Measurements from ENCODE around the gene ATXN1. TPM values are rescaled to one million over a fixed set of nuclear protein-coding genes. Genes with fewer than 3 reads are reported as not detected.

ATXN1 gene
- total and polyA plus RNA-seq, 2 of the 8 experiments (the other 6 are each of a cell fraction or from before 2014, with no cell fraction given), result 1.6 to 4.0 TPM

GRCh38 chr6:16716321-16716858 is 44.9 kb downstream of the ATXN1 start:
- POLR2A ChIA-PET (ENCODE audit: partially characterized antibody), result interaction anchor here (1.0 kb wide), 1 partner anchor 23 kb away, joined by 3 read pairs; no protein-coding TSS in a partner anchor

More at GRCh38 chr6:16716321-16716858, 44.9 kb downstream of the ATXN1 start:
- Histone ChIP-seq H3K23me2 (ENCODE audit: low read depth, low read length) (no peaks in the 10 kb centered on the region), H3K56ac (replicated peaks; ENCODE audit: insufficient read length, low read depth, low read length) (no peak overlapping the region), H2BK120ac (replicated peaks; ENCODE audit: low read depth, low read length) (no peak overlapping the region), H3K4me2 (ENCODE audit: insufficient read depth in 1 of 2, low read depth in 2 of 2, low read length in 2 of 2) (no peak overlapping the region), H2AFZ (ENCODE audit: low read length) (no peak overlapping the region), H2BK12ac (ENCODE audit: low read depth, low read length) (no peak overlapping the region), H2BK20ac (ENCODE audit: low read length) (no peak overlapping the region), H3K27ac (ENCODE audit: low read depth, low read length) (no peak overlapping the region), H3K4ac (replicated peaks; ENCODE audit: insufficient read length, low read depth, low read length) (no peak overlapping the region), H3K9ac (replicated peaks in 1 of 4; ENCODE audit: extremely low read depth in 1 of 4, low read depth in 3 of 4, low read length in 3 of 4) (no peak overlapping the region), H3K4me1 (replicated peaks in 1 of 4; ENCODE audit: control insufficient read depth in 3 of 4, insufficient read depth in 4 of 4, low read length in 3 of 4) (no peaks in the 10 kb centered on the region), H4K91ac (replicated peaks; ENCODE audit: insufficient read length, low read length) (no peak overlapping the region), H4K20me1 (replicated peaks in 1 of 2; ENCODE audit: control insufficient read depth in 1 of 2, insufficient read depth in 2 of 2, low read length in 2 of 2) (no peaks in the 10 kb centered on the region), H2BK15ac (ENCODE audit: low read length) (no peak overlapping the region), H3K27me3 (replicated peaks in 1 of 4; ENCODE audit: control insufficient read depth in 3 of 4, extremely low read depth in 1 of 4, insufficient read depth in 3 of 4, low read length in 3 of 4) (no peaks in the 10 kb centered on the region), H3K23ac (ENCODE audit: insufficient read length) (no peak overlapping the region), H3K9me3 (ENCODE audit: insufficient read depth in 2 of 2, low read depth in 1 of 2, low read length in 1 of 2) (no peaks in the 10 kb centered on the region), H3K4me3 (ENCODE audit: extremely low read depth in 1 of 4, insufficient read depth in 2 of 4, low read depth in 3 of 4, low read length in 4 of 4) (no peak overlapping the region), H3K36me3 (ENCODE audit: control insufficient read depth in 2 of 4, insufficient read depth in 4 of 4, low read length in 3 of 4) (no peaks in the 10 kb centered on the region), H3K18ac (ENCODE audit: extremely low read depth, low read length) (no peak overlapping the region), H3K14ac (ENCODE audit: insufficient read length) (no peak overlapping the region), H3K79me1 (ENCODE audit: low read depth, low read length) (no peaks in the 10 kb centered on the region), H2AK5ac (ENCODE audit: low read depth, low read length) (no peak overlapping the region), H2BK5ac (ENCODE audit: low read depth, low read length) (no peak overlapping the region), H4K8ac (ENCODE audit: extremely low read depth, insufficient read depth, low read length) (no peak overlapping the region), H4K5ac (ENCODE audit: insufficient read length, low read depth, low read length) (no peak overlapping the region), H3K79me2 (ENCODE audit: control insufficient read depth in 1 of 2, insufficient read depth in 2 of 2, low read length in 2 of 2) (no peaks in the 10 kb centered on the region)
- DNase-seq (ENCODE audit: low read depth in 1 of 2, low spot score in 2 of 2) (no peak), FAIRE-seq (no peak)
- TF ChIP-seq TAF1 (IDR thresholded peaks at IDR 0.05; ENCODE audit: low read depth, low read length), result no peak
- 83% methylated on average over 2 of the region's 2 CpGs; no CpG with 5 or more reads in 1 of the 2 experiments for WGBS, 2 experiments (ENCODE audit: extremely low coverage in 1 of 2, insufficient coverage in 1 of 2, insufficient read length in 1 of 2, insufficient replicate concordance in 2 of 2, low coverage in 1 of 2, low lambda C conversion rate in 2 of 2, missing lambda C conversion rate in 1 of 2)
- CTCF ChIA-PET (ENCODE audit: partially characterized antibody), result interaction anchor here (1.0 to 2.3 kb wide), 3 partner anchors 16 to 47 kb away, joined by 3 to 7 read pairs (median 4); no protein-coding TSS in a partner anchor
